Measurements from ENCODE around the gene CTCFL. TPM values are rescaled to one million over a fixed set of nuclear protein-coding genes. Genes with fewer than 3 reads are reported as not detected.

The CTCFL gene
- total and polyA plus RNA-seq, 2 donors (not counting 3 experiments of a cell fraction or from before 2014, with no cell fraction given) = not detected

GRCh38 chr20:57529810-57530209, 4.9 kb upstream of the CTCFL start:
- intact Hi-C loops (cut with micrococcal nuclease) (no loop called here), dilution Hi-C loops (cut with MboI; ENCODE audit: extremely low pct_ligation_motif_present, low sequenced_read_pairs) (no loop called here)
- Histone ChIP-seq H3K9me3 (replicated peaks; ENCODE audit: control insufficient read depth, insufficient read depth, low read length) (no peaks in the 10 kb centered on the region), H3K4me3 (replicated peaks in 1 of 3; ENCODE audit: insufficient read depth in 1 of 3, low read depth in 1 of 3, low read length in 3 of 3) (no peak overlapping the region), H3K4me1 (ENCODE audit: control insufficient read depth, extremely low read depth, insufficient read depth, low read length) (no peaks in the 10 kb centered on the region), H3K9me1 (replicated peaks; ENCODE audit: control insufficient read depth, extremely low read depth, insufficient read depth, low read length) (no peaks in the 10 kb centered on the region), H3K27ac (ENCODE audit: insufficient read depth, low read depth, low read length) (no peak overlapping the region), H3K79me2 (ENCODE audit: control insufficient read depth, insufficient read depth, low read length) (no peaks in the 10 kb centered on the region), H3K36me3 (ENCODE audit: control insufficient read depth in 2 of 2, extremely low read depth in 1 of 2, insufficient read depth in 2 of 2, low read length in 2 of 2) (no peaks in the 10 kb centered on the region), H4K20me1 (replicated peaks; ENCODE audit: control insufficient read depth, extremely low read depth, insufficient read depth, low read length) (no peaks in the 10 kb centered on the region), H3K9ac (replicated peaks; ENCODE audit: extremely low read depth, insufficient read depth, low read length) (no peak overlapping the region), H2AFZ (ENCODE audit: low read depth, low read length) (no peak overlapping the region), H3K27me3 (ENCODE audit: control insufficient read depth in 2 of 2, insufficient read depth in 2 of 2, low read length in 2 of 2) (no peaks in the 10 kb centered on the region), H3K4me2 (ENCODE audit: insufficient read depth, low read length) (no peak overlapping the region)
- FAIRE-seq (no peak), DNase-seq (ENCODE audit: low read depth, low spot score) (no peak)
- POLR2A ChIA-PET = no interaction called here
- TF ChIP-seq POLR2A (IDR thresholded peaks at IDR 0.05; ENCODE audit: low read depth, low read length) (no peak), CTCF (IDR thresholded peaks at IDR 0.05; ENCODE audit: extremely low read depth in 1 of 2, insufficient read depth in 1 of 2, low read depth in 1 of 2, low read length in 2 of 2) (no peak), POLR2AphosphoS5 (IDR thresholded peaks at IDR 0.05; ENCODE audit: insufficient read depth, low read depth, low read length) (no peak), JUN (IDR thresholded peaks at IDR 0.05; ENCODE audit: borderline replicate concordance, insufficient read depth, insufficient read length, low read depth) (no peak), GATA2 (IDR thresholded peaks at IDR 0.05; ENCODE audit: insufficient read depth, insufficient read length, low read depth, low read length) (no peak), EZH2 (IDR thresholded peaks at IDR 0.05; ENCODE audit: borderline replicate concordance, low read depth, low read length, severe bottlenecking) (no peak), FOS (IDR thresholded peaks at IDR 0.05; ENCODE audit: borderline replicate concordance, insufficient read depth, low read length) (no peak), MAX (IDR thresholded peaks at IDR 0.05; ENCODE audit: insufficient read depth, insufficient read length) (no peak), MYC (IDR thresholded peaks at IDR 0.05; ENCODE audit: low read depth, low read length) (no peak)
- no TSS peak for BruUV-seq (replicated peaks)
- CTCF ChIA-PET = no interaction called here

All from endothelial cell of umbilical vein (primary cell).